Pancreas (tissue), 10 donors: ENCODE measurements around the gene SPIRE1. TPM values are rescaled to one million over a fixed set of nuclear protein-coding genes. Genes with fewer than 3 reads are reported as not detected.
A peak's percentile ranks its signal among the peaks of the same experiment; 100 is the strongest.

Experiments used
- ATAC-seq, 4 donors: fragments of 200-7000 bp; cut with Tn5 transposase; one replicate each; pipeline versions ENCODE4 v1.8.0 to v1.9.1; 2020; ENCODE audit warnings: mild to moderate bottlenecking in 4 of 4, moderate library complexity in 4 of 4
- DNase-seq, 6 donors: peaks; one replicate each; pipeline ENCODE4 v3.0.0-alpha.2; 2020
- FAIRE-seq: peaks from 2 replicates; lab custom pipeline; 2012; peaks lifted over from hg19 to GRCh38; lab: Jason Lieb, UNC
- H3K27ac ChIP-seq, 4 donors: fragments of 200-600 bp; sonication (generic); 1 replicate in 3 of 4; 2 replicates in 1 of 4; pipeline versions ENCODE4 v1.5.0 to v1.8.0; 2020
- H3K27me3 ChIP-seq, 4 donors: fragments of 200-600 bp; one replicate each; pipeline ENCODE4 v1.8.0; 2021
- H3K36me3 ChIP-seq, 3 donors: fragments of 200-600 bp; sonication (generic) in 1 of 3; one replicate each; pipeline versions ENCODE4 v1.5.0 to v1.8.0; 2020 to 2021
- H3K4me1 ChIP-seq, 3 donors: fragments of 200-600 bp; one replicate each; pipeline ENCODE4 v1.8.0; 2021
- H3K4me3 ChIP-seq, 4 donors: fragments of 200-600 bp; sonication (generic) in 2 of 4; one replicate each; pipeline versions ENCODE4 v1.5.0 to v1.8.0; 2020 to 2021
- H3K9me3 ChIP-seq, 4 donors: fragments of 200-600 bp; one replicate each; pipeline ENCODE4 v1.8.0; 2021
- WGBS, 2 donors: extraction: QIAGEN DNeasy Blood & Tissue Kit; methylation state at CpG; one replicate each; pipeline ENCODE4 v1.1.7; 2013; 5-methylcytosine and 5-hydroxymethylcytosine counted together
- intact Hi-C, 3 donors: fragments of 100-400 bp; cut with DNase I; formaldehyde crosslinking; loops; one replicate each; pipeline versions ENCODE4 v1.11.1 to v1.14.2; 2022
- polyA plus RNA-seq, 2 donors: library from polyadenylated mRNA; stranded (reverse); fragments of 200-250 nt; gene quantifications; one replicate each; pipeline ENCODE4 v1.2.3, GENCODE V29; 2013
- total RNA-seq, 6 donors: library from RNA; stranded (reverse); fragmentation: NEBNext Ultra II Directional in 4 of 6; extraction: Animal tissue kit (Norgen Biotek cat#: 25700) in 4 of 6; gene quantifications; one replicate each; pipeline versions ENCODE4 v1.2.1 to v1.2.4, GENCODE V29; 2021 to 2023
- TF ChIP-seq, protein P1 (sequence below), 4 donors: fragments of 200-600 bp; sonication (generic) in 3 of 4; IDR thresholded peaks; one replicate each; pipeline versions ENCODE4 v1.5.0 to v1.8.0; 2021; ENCODE audit warnings: antibody characterized with exemption in 4 of 4
- donor health status: healthy with polysubstance abuse.
- donor health status: DM: no; HTN: no; CAD: no; lungs with moderate emphysema.
- donor health status: DM: no; HTN: no; CAD: no.
- donor health status: control.
- donor health status: control.
- donor health status: Bipolar disorder and iron deficiency.
- donor health status: DM: yes; HTN: yes; CAD: no.
- donor health status: DM: no; HTN: no; CAD: no.
- donor health status: DM: no; HTN: no; CAD: no.
- donor health status: DM: yes; HTN: yes; CAD: no.

Gene SPIRE1
- total and polyA plus RNA-seq, 8 donors: 2.9 to 17.6 (median 10.0) TPM

DNA sequence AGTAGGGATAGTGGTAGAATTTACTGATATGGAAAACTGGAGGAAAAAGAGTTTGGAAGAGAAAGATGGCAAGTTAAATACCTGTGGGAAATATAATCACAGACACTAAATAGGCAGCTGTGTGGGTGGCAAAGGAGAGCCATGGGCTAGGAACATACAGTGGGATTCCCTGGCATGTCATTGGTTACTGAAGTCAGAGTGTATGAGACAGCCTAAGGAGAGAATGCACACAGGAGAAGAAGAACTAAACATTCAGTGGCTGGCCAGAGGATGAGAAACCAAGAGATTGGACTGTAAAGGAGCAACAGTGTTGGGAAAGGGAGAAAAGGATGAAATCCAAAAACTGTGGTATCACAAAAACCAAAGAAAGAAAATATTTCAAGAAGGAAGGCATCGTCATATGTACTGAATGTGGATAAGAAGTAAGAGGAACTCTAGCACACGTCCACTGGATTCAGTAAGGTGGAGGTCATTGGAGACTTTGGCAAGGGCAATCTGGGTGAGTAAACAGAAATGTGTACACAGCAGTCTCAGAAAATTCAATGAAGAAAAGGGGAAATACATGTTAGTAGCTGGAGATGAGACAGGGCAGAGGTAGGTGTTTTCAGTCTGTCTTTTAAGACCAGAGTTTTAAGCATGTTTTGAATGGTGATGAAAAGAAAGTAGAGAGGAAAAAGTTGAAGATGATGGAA lies 83.3 kb downstream of the SPIRE1 start:
- intact Hi-C loops: no loop called here
- H3K36me3 ChIP-seq: no peaks in the 10 kb centered on the region
- TF ChIP-seq, protein P1, sequence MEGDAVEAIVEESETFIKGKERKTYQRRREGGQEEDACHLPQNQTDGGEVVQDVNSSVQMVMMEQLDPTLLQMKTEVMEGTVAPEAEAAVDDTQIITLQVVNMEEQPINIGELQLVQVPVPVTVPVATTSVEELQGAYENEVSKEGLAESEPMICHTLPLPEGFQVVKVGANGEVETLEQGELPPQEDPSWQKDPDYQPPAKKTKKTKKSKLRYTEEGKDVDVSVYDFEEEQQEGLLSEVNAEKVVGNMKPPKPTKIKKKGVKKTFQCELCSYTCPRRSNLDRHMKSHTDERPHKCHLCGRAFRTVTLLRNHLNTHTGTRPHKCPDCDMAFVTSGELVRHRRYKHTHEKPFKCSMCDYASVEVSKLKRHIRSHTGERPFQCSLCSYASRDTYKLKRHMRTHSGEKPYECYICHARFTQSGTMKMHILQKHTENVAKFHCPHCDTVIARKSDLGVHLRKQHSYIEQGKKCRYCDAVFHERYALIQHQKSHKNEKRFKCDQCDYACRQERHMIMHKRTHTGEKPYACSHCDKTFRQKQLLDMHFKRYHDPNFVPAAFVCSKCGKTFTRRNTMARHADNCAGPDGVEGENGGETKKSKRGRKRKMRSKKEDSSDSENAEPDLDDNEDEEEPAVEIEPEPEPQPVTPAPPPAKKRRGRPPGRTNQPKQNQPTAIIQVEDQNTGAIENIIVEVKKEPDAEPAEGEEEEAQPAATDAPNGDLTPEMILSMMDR (IDR thresholded peaks at IDR 0.05): no peak
- 15 to 20% methylated on average over 2 of the region's 2 CpGs for WGBS, 2 donors
- H3K4me1 ChIP-seq: peaks cover 5 to 14% (median 11%) of the 10 kb centered on the region in 3 donors
- peak in 2 of 6 donors; percentile 31 to 46 for DNase-seq
- no peaks in the 10 kb centered on the region for H3K9me3 ChIP-seq
- FAIRE-seq: no peak
- peak overlapping the region in 1 of 4 donors; percentile 38 for H3K27ac ChIP-seq
- H3K4me3 ChIP-seq: no peak overlapping the region
- H3K27me3 ChIP-seq: no peaks in the 10 kb centered on the region
- ATAC-seq: peak; percentile 87 to 99 (median 92)

DNA sequence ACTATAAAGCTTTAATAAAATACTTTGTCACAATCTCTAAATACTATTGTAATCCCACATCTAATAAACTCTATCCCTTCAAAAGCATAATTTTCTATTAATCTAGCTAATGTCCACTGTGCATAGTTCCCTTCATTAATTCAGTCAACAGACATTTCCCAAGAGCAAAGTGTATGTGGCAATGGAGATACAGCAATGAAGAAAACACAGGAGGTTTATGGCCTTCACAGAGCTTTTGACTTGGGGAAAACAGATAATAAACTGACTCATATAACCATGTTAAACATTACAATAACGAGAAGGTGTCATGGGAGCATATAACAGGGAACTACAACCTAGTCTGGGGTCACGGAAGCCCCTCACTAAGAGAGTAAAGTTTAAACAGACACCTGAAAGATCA lies 86.3 kb downstream of the SPIRE1 start:
- no peak for ATAC-seq

DNA sequence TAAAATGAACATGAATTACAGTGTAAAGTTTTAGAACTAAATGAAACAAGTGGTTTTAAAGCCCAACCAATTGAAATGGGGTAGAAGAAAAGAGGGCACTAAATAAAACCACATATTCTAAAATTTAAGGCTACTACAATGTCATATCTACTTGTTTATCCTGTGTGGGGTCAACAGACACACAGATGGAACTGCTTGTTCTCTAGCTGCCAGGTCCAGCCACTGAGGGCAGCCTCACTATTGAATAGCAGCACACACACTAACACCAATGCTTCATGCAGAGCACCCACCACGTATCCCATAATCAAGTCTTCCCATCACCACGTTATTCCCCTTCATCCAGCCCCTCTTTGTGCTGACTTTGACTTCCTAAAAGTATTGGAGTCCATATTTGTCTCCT lies 88.1 kb downstream of the SPIRE1 start:
- 81 to 86% methylated on average over 2 of the region's 2 CpGs for WGBS, 2 donors
- Histone ChIP-seq H3K4me1 (peaks cover 0 to 3% (median 3%) of the 10 kb centered on the region in 3 donors), H3K4me3 (no peak overlapping the region), H3K27me3 (no peaks in the 10 kb centered on the region), H3K27ac (no peak overlapping the region), H3K9me3 (no peaks in the 10 kb centered on the region), H3K36me3 (no peaks in the 10 kb centered on the region)
- no peak for FAIRE-seq
- DNase-seq: no peak
- intact Hi-C loops: no loop called here
- ATAC-seq: no peak
- TF ChIP-seq, protein P1 (IDR thresholded peaks at IDR 0.05): no peak

More for the DNA sequence above, 86.3 kb downstream of the SPIRE1 start:
- DNase-seq: no peak
- no peak for FAIRE-seq
- 78 to 79% methylated on average over 2 of the region's 2 CpGs for WGBS, 2 donors
- no peaks in the 10 kb centered on the region for H3K9me3 ChIP-seq
- intact Hi-C loops: no loop called here
- no peaks in the 10 kb centered on the region for H3K27me3 ChIP-seq
- no peak overlapping the region for H3K4me3 ChIP-seq
- no peaks in the 10 kb centered on the region for H3K36me3 ChIP-seq
- peaks cover 5 to 11% (median 11%) of the 10 kb centered on the region in 3 donors for H3K4me1 ChIP-seq
- TF ChIP-seq, protein P1 (IDR thresholded peaks at IDR 0.05): no peak
- no peak overlapping the region for H3K27ac ChIP-seq

DNA sequence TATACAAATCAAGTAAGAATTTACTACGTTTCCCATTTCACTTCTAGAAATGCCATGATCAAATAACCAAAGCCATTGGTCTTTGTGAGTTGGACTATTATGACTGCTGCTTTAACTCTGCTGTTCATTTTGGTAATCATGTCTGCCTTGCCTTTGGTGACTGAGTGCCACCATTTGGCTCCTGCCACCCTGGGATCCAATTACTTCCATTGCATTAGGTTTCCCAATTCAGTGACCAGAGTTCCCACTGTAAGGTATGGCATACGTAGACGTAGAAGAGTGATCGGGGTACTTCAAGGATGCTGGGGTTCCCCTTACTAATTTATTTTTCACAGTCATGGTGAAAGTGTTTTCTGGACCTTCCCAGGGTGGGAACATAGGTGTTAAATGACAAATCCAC lies 90.1 kb downstream of the SPIRE1 start:
- DNase-seq (no peak), FAIRE-seq (no peak), ATAC-seq (no peak)
- H3K4me3 ChIP-seq: no peak overlapping the region
- H3K27me3 ChIP-seq: no peaks in the 10 kb centered on the region
- 95 to 96% methylated on average over 4 of the region's 4 CpGs for WGBS, 2 donors
- intact Hi-C loops: no loop called here
- no peaks in the 10 kb centered on the region for H3K9me3 ChIP-seq
- no peaks in the 10 kb centered on the region for H3K4me1 ChIP-seq
- no peaks in the 10 kb centered on the region for H3K36me3 ChIP-seq
- H3K27ac ChIP-seq: no peak overlapping the region
- TF ChIP-seq, protein P1 (IDR thresholded peaks at IDR 0.05): no peak

DNA sequence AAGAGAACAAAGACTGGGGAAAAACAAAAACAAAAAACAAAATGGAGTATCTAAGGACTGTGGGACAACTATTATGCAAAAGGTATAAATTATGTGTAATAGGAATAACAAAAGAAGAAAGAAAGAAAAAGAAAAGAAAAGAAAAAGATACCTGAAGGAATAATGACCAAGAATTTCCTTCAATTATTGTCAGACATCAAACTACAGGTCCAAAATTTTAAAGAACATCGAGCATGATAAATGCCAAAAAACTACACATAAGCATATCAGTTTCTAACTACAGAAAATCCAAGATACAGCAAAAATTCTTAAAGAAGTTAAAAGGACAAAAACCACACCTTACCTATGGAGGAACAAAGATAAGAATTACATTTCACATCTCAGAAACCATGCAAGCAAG lies 93.0 kb downstream of the SPIRE1 start:
- 98 to 100% methylated on average over 1 of the region's 1 CpG for WGBS, 2 donors
- no peak overlapping the region for H3K27ac ChIP-seq
- TF ChIP-seq, protein P1 (IDR thresholded peaks at IDR 0.05): no peak
- no peak for ATAC-seq
- H3K36me3 ChIP-seq: no peaks in the 10 kb centered on the region
- no peak for FAIRE-seq
- no peak for DNase-seq
- no peaks in the 10 kb centered on the region for H3K27me3 ChIP-seq
- intact Hi-C loops: no loop called here
- H3K4me3 ChIP-seq: no peak overlapping the region
- H3K9me3 ChIP-seq: no peaks in the 10 kb centered on the region
- no peaks in the 10 kb centered on the region for H3K4me1 ChIP-seq
